Loucy (cell line): ENCODE results near the gene ATP8A2.

ENCODE experiments used
- CTCF ChIP-seq: fragments of 200-600 bp; sonication (generic); conservative IDR thresholded peaks from 2 replicates; pipeline ENCODE4 v1.5.1; 2014; ENCODE audit warnings: mild to moderate bottlenecking, antibody characterized with exemption, low read length
- EZH2phosphoT487 ChIP-seq: fragments of 200-600 bp; IDR thresholded peaks from 2 replicates; pipeline ENCODE4 v1.6.1; 2018; ENCODE audit warnings: antibody characterized with exemption, mild to moderate bottlenecking, moderate library complexity, borderline replicate concordance

- TF ChIP-seq CTCF (no peak), EZH2phosphoT487 (no peak)
Measured at GRCh38 chr13:25901460-25902376, 529.9 kb downstream of the ATP8A2 start.
